ENCODE results near the gene MVP.

MVP gene

GRCh38 chr16:29806099-29806579 is 14.1 kb upstream of the MVP start, which contains the start of gene MAZ:
Gene MAZ (plus strand): TSS chr16:29806529. CDS start chr16:29806702, 173 bp downstream.
- Histone ChIP-seq H3K27me3 (ENCODE audit: low read depth, low read length) (no peaks in the 10 kb centered on the region), H3K36me3 (ENCODE audit: control insufficient read depth in 1 of 2, insufficient read depth in 2 of 2, low read length in 2 of 2) (peaks cover 10 to 21% of the 10 kb centered on the region in 2 donors), H3K9me3 (ENCODE audit: control insufficient read depth in 1 of 2, low read length in 2 of 2) (no peaks in the 10 kb centered on the region), H3K4me1 (ENCODE audit: control insufficient read depth in 1 of 2, insufficient read depth in 2 of 2, low read length in 2 of 2) (peaks cover 31 to 47% of the 10 kb centered on the region in 2 donors), H3K4me3 (ENCODE audit: low read depth in 1 of 2, low read length in 2 of 2) (peak within 1 kb of the TSS; percentile 80 to 90), H3K27ac (ENCODE audit: low read length) (peak within 1 kb of the TSS; percentile 93)

GRCh38 chr16:29806641-29807425 is 13.4 kb upstream of the MVP start:
- Histone ChIP-seq H3K4me1 (ENCODE audit: control insufficient read depth in 1 of 2, insufficient read depth in 2 of 2, low read length in 2 of 2) (peaks cover 31 to 47% of the 10 kb centered on the region in 2 donors), H3K36me3 (ENCODE audit: control insufficient read depth in 1 of 2, insufficient read depth in 2 of 2, low read length in 2 of 2) (peaks cover 6 to 17% of the 10 kb centered on the region in 2 donors), H3K27ac (ENCODE audit: low read length) (peak overlapping the region; percentile 91), H3K4me3 (ENCODE audit: low read depth in 1 of 2, low read length in 2 of 2) (peak overlapping the region; percentile 64 to 80), H3K9me3 (ENCODE audit: control insufficient read depth in 1 of 2, low read length in 2 of 2) (no peaks in the 10 kb centered on the region), H3K27me3 (ENCODE audit: low read depth, low read length) (no peaks in the 10 kb centered on the region)

GRCh38 chr16:29807426-29808218 is 12.6 kb upstream of the MVP start:
- H3K4me1 ChIP-seq (ENCODE audit: control insufficient read depth in 1 of 2, insufficient read depth in 2 of 2, low read length in 2 of 2): peaks cover 31 to 53% of the 10 kb centered on the region in 2 donors
- H3K27me3 ChIP-seq (ENCODE audit: low read depth, low read length): no peaks in the 10 kb centered on the region
- peaks cover 6 to 17% of the 10 kb centered on the region in 2 donors for H3K36me3 ChIP-seq (ENCODE audit: control insufficient read depth in 1 of 2, insufficient read depth in 2 of 2, low read length in 2 of 2)
- H3K27ac ChIP-seq (ENCODE audit: low read length): peak overlapping the region; percentile 91
- no peaks in the 10 kb centered on the region for H3K9me3 ChIP-seq (ENCODE audit: control insufficient read depth in 1 of 2, low read length in 2 of 2)
- H3K4me3 ChIP-seq (ENCODE audit: low read depth in 1 of 2, low read length in 2 of 2): peak overlapping the region; percentile 64 to 80

GRCh38 chr16:29808219-29808900 is 11.9 kb upstream of the MVP start:
- peaks cover 6 to 17% of the 10 kb centered on the region in 2 donors for H3K36me3 ChIP-seq (ENCODE audit: control insufficient read depth in 1 of 2, insufficient read depth in 2 of 2, low read length in 2 of 2)
- H3K27ac ChIP-seq (ENCODE audit: low read length): peak overlapping the region; percentile 91
- no peaks in the 10 kb centered on the region for H3K27me3 ChIP-seq (ENCODE audit: low read depth, low read length)
- H3K4me1 ChIP-seq (ENCODE audit: control insufficient read depth in 1 of 2, insufficient read depth in 2 of 2, low read length in 2 of 2): peaks cover 31 to 61% of the 10 kb centered on the region in 2 donors
- H3K4me3 ChIP-seq (ENCODE audit: low read depth in 1 of 2, low read length in 2 of 2): peak overlapping the region; percentile 64 to 80
- H3K9me3 ChIP-seq (ENCODE audit: control insufficient read depth in 1 of 2, low read length in 2 of 2): no peaks in the 10 kb centered on the region

GRCh38 chr16:29809031-29809747 is 11.1 kb upstream of the MVP start:
- Histone ChIP-seq H3K4me1 (ENCODE audit: control insufficient read depth in 1 of 2, insufficient read depth in 2 of 2, low read length in 2 of 2) (peaks cover 26 to 65% of the 10 kb centered on the region in 2 donors), H3K9me3 (ENCODE audit: control insufficient read depth in 1 of 2, low read length in 2 of 2) (no peaks in the 10 kb centered on the region), H3K27me3 (ENCODE audit: low read depth, low read length) (no peaks in the 10 kb centered on the region), H3K27ac (ENCODE audit: low read length) (peak overlapping the region; percentile 91), H3K36me3 (ENCODE audit: control insufficient read depth in 1 of 2, insufficient read depth in 2 of 2, low read length in 2 of 2) (peaks cover 6 to 17% of the 10 kb centered on the region in 2 donors), H3K4me3 (ENCODE audit: low read depth in 1 of 2, low read length in 2 of 2) (peak overlapping the region; percentile 64 to 80)

GRCh38 chr16:29809850-29810698 is 10.2 kb upstream of the MVP start:
- Histone ChIP-seq H3K9me3 (ENCODE audit: control insufficient read depth in 1 of 2, low read length in 2 of 2) (no peaks in the 10 kb centered on the region), H3K4me1 (ENCODE audit: control insufficient read depth in 1 of 2, insufficient read depth in 2 of 2, low read length in 2 of 2) (peaks cover 22 to 69% of the 10 kb centered on the region in 2 donors), H3K4me3 (ENCODE audit: low read depth in 1 of 2, low read length in 2 of 2) (no peak overlapping the region)

GRCh38 chr16:29810699-29811169 is 9.5 kb upstream of the MVP start:
- peaks cover 6 to 13% of the 10 kb centered on the region in 2 donors for H3K36me3 ChIP-seq (ENCODE audit: control insufficient read depth in 1 of 2, insufficient read depth in 2 of 2, low read length in 2 of 2)
- peaks cover 25 to 73% of the 10 kb centered on the region in 2 donors for H3K4me1 ChIP-seq (ENCODE audit: control insufficient read depth in 1 of 2, insufficient read depth in 2 of 2, low read length in 2 of 2)
- peak overlapping the region; percentile 69 to 77 for H3K4me3 ChIP-seq (ENCODE audit: low read depth in 1 of 2, low read length in 2 of 2)
- peak overlapping the region; percentile 67 for H3K27ac ChIP-seq (ENCODE audit: low read length)
- H3K9me3 ChIP-seq (ENCODE audit: control insufficient read depth in 1 of 2, low read length in 2 of 2): no peaks in the 10 kb centered on the region
- H3K27me3 ChIP-seq (ENCODE audit: low read depth, low read length): no peaks in the 10 kb centered on the region

More at GRCh38 chr16:29809850-29810698, 10.2 kb upstream of the MVP start:
- Histone ChIP-seq H3K27ac (ENCODE audit: low read length) (no peak overlapping the region), H3K27me3 (ENCODE audit: low read depth, low read length) (no peaks in the 10 kb centered on the region), H3K36me3 (ENCODE audit: control insufficient read depth in 1 of 2, insufficient read depth in 2 of 2, low read length in 2 of 2) (peaks cover 6 to 15% of the 10 kb centered on the region in 2 donors)

- H3K9me3 ChIP-seq (ENCODE audit: control insufficient read depth in 1 of 2, low read length in 2 of 2): no peaks in the 10 kb centered on the region
- peaks cover 25 to 74% of the 10 kb centered on the region in 2 donors for H3K4me1 ChIP-seq (ENCODE audit: control insufficient read depth in 1 of 2, insufficient read depth in 2 of 2, low read length in 2 of 2)
- no peaks in the 10 kb centered on the region for H3K27me3 ChIP-seq (ENCODE audit: low read depth, low read length)
- H3K4me3 ChIP-seq (ENCODE audit: low read depth in 1 of 2, low read length in 2 of 2): peak overlapping the region; percentile 69 to 77
- peak overlapping the region; percentile 67 for H3K27ac ChIP-seq (ENCODE audit: low read length)
- peaks cover 6 to 13% of the 10 kb centered on the region in 2 donors for H3K36me3 ChIP-seq (ENCODE audit: control insufficient read depth in 1 of 2, insufficient read depth in 2 of 2, low read length in 2 of 2)
These were observed 8.9 kb upstream of the MVP start for GRCh38 chr16:29811170-29811895.

GRCh38 chr16:29811896-29812665 is 8.2 kb upstream of the MVP start, which contains the start of gene PRRT2:
Gene PRRT2 (plus strand): TSS chr16:29812193. CDS start chr16:29813055, 862 bp downstream.
- Histone ChIP-seq H3K27me3 (ENCODE audit: low read depth, low read length) (no peaks in the 10 kb centered on the region), H3K4me3 (ENCODE audit: low read depth in 1 of 2, low read length in 2 of 2) (peak within 1 kb of the TSS; percentile 69 to 77), H3K9me3 (ENCODE audit: control insufficient read depth in 1 of 2, low read length in 2 of 2) (no peaks in the 10 kb centered on the region), H3K36me3 (ENCODE audit: control insufficient read depth in 1 of 2, insufficient read depth in 2 of 2, low read length in 2 of 2) (peaks cover 6 to 13% of the 10 kb centered on the region in 2 donors), H3K27ac (ENCODE audit: low read length) (peak within 1 kb of the TSS; percentile 67), H3K4me1 (ENCODE audit: control insufficient read depth in 1 of 2, insufficient read depth in 2 of 2, low read length in 2 of 2) (peaks cover 25 to 82% of the 10 kb centered on the region in 2 donors)

All from muscle layer of duodenum (tissue), 2 donors.